HepG2 (cell line): ENCODE measurements around the gene JOSD1. TPM values are rescaled to one million over a fixed set of nuclear protein-coding genes. Genes with fewer than 3 reads are reported as not detected.

ENCODE experiments used
- DZIP1 ChIP-seq: sonication (generic); formaldehyde crosslinking; IDR thresholded peaks from 2 replicates; pipeline ENCODE4 v1.5.0; 2020; ENCODE audit warnings: mild to moderate bottlenecking, missing genetic modification reagents
- E2F5 ChIP-seq: sonication (generic); formaldehyde crosslinking; conservative IDR thresholded peaks from 2 replicates; pipeline ENCODE4 v1.4.0; 2020; ENCODE audit warnings: missing genetic modification reagents
- FOXA3 ChIP-seq: IDR thresholded peaks from 2 replicates; pipeline ENCODE4 v1.6.1; 2016; ENCODE audit warnings: missing genetic modification reagents, missing compliant biosample characterization
- KDM2A ChIP-seq: sonication (generic); formaldehyde crosslinking; IDR thresholded peaks from 2 replicates; pipeline ENCODE4 v1.4.0; 2020; ENCODE audit warnings: low read depth, missing genetic modification reagents, borderline replicate concordance
- RFXAP ChIP-seq: sonication (generic); formaldehyde crosslinking; IDR thresholded peaks from 2 replicates; pipeline ENCODE4 v1.4.0; 2020; ENCODE audit warnings: missing genetic modification reagents, borderline replicate concordance
- TEF ChIP-seq: sonication (generic); formaldehyde crosslinking; IDR thresholded peaks from 2 replicates; pipeline ENCODE4 v1.5.0; 2020; ENCODE audit warnings: missing genetic modification reagents
- YEATS2 ChIP-seq: sonication (generic); formaldehyde crosslinking; IDR thresholded peaks from 2 replicates; pipeline ENCODE4 v1.4.0; 2020; ENCODE audit warnings: missing genetic modification reagents, borderline replicate concordance
- ZBTB7A ChIP-seq: sonication (generic); formaldehyde crosslinking; IDR thresholded peaks from 2 replicates; pipeline ENCODE4 v1.8.0; 2022; ENCODE audit warnings: mild to moderate bottlenecking, missing genetic modification reagents
- ZNF350 ChIP-seq: sonication (generic); formaldehyde crosslinking; IDR thresholded peaks from 2 replicates; pipeline ENCODE4 v1.4.0; 2020; ENCODE audit warnings: mild to moderate bottlenecking, low read depth, missing genetic modification reagents, borderline replicate concordance
- ZNF619 ChIP-seq: sonication (generic); formaldehyde crosslinking; IDR thresholded peaks from 2 replicates; pipeline ENCODE4 v1.4.0; 2020; ENCODE audit warnings: mild to moderate bottlenecking, missing genetic modification reagents
- ZNF782 ChIP-seq: sonication (generic); formaldehyde crosslinking; IDR thresholded peaks from 2 replicates; pipeline ENCODE4 v1.4.0; 2020; ENCODE audit warnings: missing genetic modification reagents, mild to moderate bottlenecking, borderline replicate concordance
- ZNF816 ChIP-seq: sonication (generic); formaldehyde crosslinking; IDR thresholded peaks from 2 replicates; pipeline ENCODE4 v1.8.0; 2022; ENCODE audit warnings: missing genetic modification reagents, mild to moderate bottlenecking, borderline replicate concordance
- polyA plus RNA-seq, 8 experiments: library from polyadenylated mRNA; depleted of rRNA in 3 of 8; stranded (reverse) in 7 of 8; unstranded in 1 of 8; fragments of >200 nt; fragmentation: Illumina TruSeq in 4 of 8; extraction: Trizol in 4 of 8; gene quantifications; 2 replicates each; pipeline versions ENCODE4 v1.2.1 to v1.2.3, GENCODE V29; 2011 to 2016; ENCODE audit warnings: low read depth in 4 of 8, missing spikeins in 1 of 8, mixed read lengths in 1 of 8; ENCODE audit not compliant: insufficient read depth in 1 of 8
- total RNA-seq, 5 experiments: library from RNA; depleted of rRNA; stranded (reverse); fragments of >200 nt; fragmentation: Illumina TruSeq; extraction: Trizol; gene quantifications; 2 replicates each; pipeline ENCODE4 v1.2.3, GENCODE V29; 2016; ENCODE audit warnings: low read depth in 1 of 5
- TF ChIP-seq, protein P1 (sequence below): sonication (generic); formaldehyde crosslinking; IDR thresholded peaks from 2 replicates; pipeline ENCODE4 v1.5.0; 2020; ENCODE audit warnings: missing genetic modification reagents, mild to moderate bottlenecking, borderline replicate concordance
- TF ChIP-seq, protein P2 (sequence below): sonication (generic); formaldehyde crosslinking; conservative IDR thresholded peaks from 2 replicates; pipeline ENCODE4 v1.8.0; 2022; ENCODE audit warnings: mild to moderate bottlenecking, moderate library complexity, missing genetic modification reagents
- TF ChIP-seq, protein P3 (sequence below): sonication (generic); formaldehyde crosslinking; IDR thresholded peaks from 2 replicates; pipeline ENCODE4 v1.4.0; 2020; ENCODE audit warnings: mild to moderate bottlenecking, missing genetic modification reagents

Gene JOSD1
- total and polyA plus RNA-seq, 2 of the 13 experiments (the other 11 are each of a cell fraction or from before 2014, with no cell fraction given): 31.7 to 38.4 TPM

- no peak for TF ChIP-seq E2F5
- TF ChIP-seq RFXAP (CRISPR knock-in tag): 0 out of 2 replicates have a peak, but pooled peaks have one; percentile 18
- TF ChIP-seq ZNF816 (CRISPR knock-in tag): 0 out of 2 replicates have a peak, but pooled peaks have one; percentile 48
- TF ChIP-seq, protein P1, sequence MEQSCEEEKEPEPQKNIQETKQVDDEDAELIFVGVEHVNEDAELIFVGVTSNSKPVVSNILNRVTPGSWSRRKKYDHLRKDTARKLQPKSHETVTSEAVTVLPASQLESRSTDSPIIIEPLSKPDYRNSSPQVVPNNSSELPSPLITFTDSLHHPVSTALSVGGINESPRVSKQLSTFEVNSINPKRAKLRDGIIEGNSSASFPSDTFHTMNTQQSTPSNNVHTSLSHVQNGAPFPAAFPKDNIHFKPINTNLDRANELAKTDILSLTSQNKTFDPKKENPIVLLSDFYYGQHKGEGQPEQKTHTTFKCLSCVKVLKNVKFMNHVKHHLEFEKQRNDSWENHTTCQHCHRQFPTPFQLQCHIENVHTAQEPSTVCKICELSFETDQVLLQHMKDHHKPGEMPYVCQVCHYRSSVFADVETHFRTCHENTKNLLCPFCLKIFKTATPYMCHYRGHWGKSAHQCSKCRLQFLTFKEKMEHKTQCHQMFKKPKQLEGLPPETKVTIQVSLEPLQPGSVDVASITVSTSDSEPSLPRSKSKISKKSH: peak; percentile 54; the same call in 1 of the 2 replicates
- peak; percentile 79 for TF ChIP-seq ZBTB7A (CRISPR knock-in tag)
- peak; percentile 18; the same call in 1 of the 2 replicates for TF ChIP-seq ZNF350 (CRISPR knock-in tag)
- peak; percentile 59; the same call in 1 of the 2 replicates for TF ChIP-seq YEATS2 (CRISPR knock-in tag)
- TF ChIP-seq KDM2A: peak; percentile 72; the same call in 1 of the 2 replicates
- TF ChIP-seq, protein P2, sequence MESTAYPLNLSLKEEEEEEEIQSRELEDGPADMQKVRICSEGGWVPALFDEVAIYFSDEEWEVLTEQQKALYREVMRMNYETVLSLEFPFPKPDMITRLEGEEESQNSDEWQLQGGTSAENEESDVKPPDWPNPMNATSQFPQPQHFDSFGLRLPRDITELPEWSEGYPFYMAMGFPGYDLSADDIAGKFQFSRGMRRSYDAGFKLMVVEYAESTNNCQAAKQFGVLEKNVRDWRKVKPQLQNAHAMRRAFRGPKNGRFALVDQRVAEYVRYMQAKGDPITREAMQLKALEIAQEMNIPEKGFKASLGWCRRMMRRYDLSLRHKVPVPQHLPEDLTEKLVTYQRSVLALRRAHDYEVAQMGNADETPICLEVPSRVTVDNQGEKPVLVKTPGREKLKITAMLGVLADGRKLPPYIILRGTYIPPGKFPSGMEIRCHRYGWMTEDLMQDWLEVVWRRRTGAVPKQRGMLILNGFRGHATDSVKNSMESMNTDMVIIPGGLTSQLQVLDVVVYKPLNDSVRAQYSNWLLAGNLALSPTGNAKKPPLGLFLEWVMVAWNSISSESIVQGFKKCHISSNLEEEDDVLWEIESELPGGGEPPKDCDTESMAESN (CRISPR knock-in tag): no peak; the same call in 1 of the 2 replicates
- no peak for TF ChIP-seq ZNF782 (CRISPR knock-in tag)
- TF ChIP-seq DZIP1: 0 out of 2 replicates have a peak, but pooled peaks have one; percentile 77
- 0 out of 2 replicates have a peak, but pooled peaks have one; percentile 56 for TF ChIP-seq ZNF619 (CRISPR knock-in tag)
- no peak for TF ChIP-seq FOXA3 (CRISPR knock-in tag)
- TF ChIP-seq, protein P3, sequence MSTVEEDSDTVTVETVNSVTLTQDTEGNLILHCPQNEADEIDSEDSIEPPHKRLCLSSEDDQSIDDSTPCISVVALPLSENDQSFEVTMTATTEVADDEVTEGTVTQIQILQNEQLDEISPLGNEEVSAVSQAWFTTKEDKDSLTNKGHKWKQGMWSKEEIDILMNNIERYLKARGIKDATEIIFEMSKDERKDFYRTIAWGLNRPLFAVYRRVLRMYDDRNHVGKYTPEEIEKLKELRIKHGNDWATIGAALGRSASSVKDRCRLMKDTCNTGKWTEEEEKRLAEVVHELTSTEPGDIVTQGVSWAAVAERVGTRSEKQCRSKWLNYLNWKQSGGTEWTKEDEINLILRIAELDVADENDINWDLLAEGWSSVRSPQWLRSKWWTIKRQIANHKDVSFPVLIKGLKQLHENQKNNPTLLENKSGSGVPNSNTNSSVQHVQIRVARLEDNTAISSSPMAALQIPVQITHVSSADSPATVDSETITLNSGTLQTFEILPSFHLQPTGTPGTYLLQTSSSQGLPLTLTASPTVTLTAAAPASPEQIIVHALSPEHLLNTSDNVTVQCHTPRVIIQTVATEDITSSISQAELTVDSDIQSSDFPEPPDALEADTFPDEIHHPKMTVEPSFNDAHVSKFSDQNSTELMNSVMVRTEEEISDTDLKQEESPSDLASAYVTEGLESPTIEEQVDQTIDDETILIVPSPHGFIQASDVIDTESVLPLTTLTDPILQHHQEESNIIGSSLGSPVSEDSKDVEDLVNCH (CRISPR knock-in tag): no peak
- 0 out of 2 replicates have a peak, but pooled peaks have one; percentile 20 for TF ChIP-seq TEF (CRISPR knock-in tag)
Measured at GRCh38 chr22:38656256-38657044, 44.3 kb downstream of the JOSD1 start, which contains the start of the genes CBY1 and FAM227A (continued).
